HepG2 (cell line): Measurements from ENCODE around the gene SLC35D2. TPM values are rescaled to one million over a fixed set of nuclear protein-coding genes. Genes with fewer than 3 reads are reported as not detected.

Experiments
- AKAP8 ChIP-seq: sonication (generic); formaldehyde crosslinking; IDR thresholded peaks from 2 replicates; pipeline ENCODE4 v1.5.1; 2020; ENCODE audit warnings: mild to moderate bottlenecking, missing genetic modification reagents
- DMAP1 ChIP-seq: IDR thresholded peaks from 2 replicates; pipeline ENCODE4 v1.6.1; 2016
- RAD51 ChIP-seq: fragments of 450-650 bp; IDR thresholded peaks from 2 replicates; pipeline ENCODE4 v1.6.1; 2016; ENCODE audit warnings: borderline replicate concordance
- REXO4 ChIP-seq: sonication (generic); formaldehyde crosslinking; IDR thresholded peaks from 2 replicates; pipeline ENCODE4 v1.8.0; 2022; ENCODE audit warnings: missing genetic modification reagents, mild to moderate bottlenecking, borderline replicate concordance
- ZNF282 ChIP-seq: fragments of 450-650 bp; IDR thresholded peaks from 2 replicates; pipeline ENCODE4 v1.6.1; 2018; ENCODE audit not compliant: partially characterized antibody
- polyA plus RNA-seq, 8 experiments: library from polyadenylated mRNA; depleted of rRNA in 3 of 8; stranded (reverse) in 7 of 8; unstranded in 1 of 8; fragments of >200 nt; fragmentation: Illumina TruSeq in 4 of 8; extraction: Trizol in 4 of 8; gene quantifications; 2 replicates each; pipeline versions ENCODE4 v1.2.1 to v1.2.3, GENCODE V29; 2011 to 2016; ENCODE audit warnings: low read depth in 4 of 8, missing spikeins in 1 of 8, mixed read lengths in 1 of 8; ENCODE audit not compliant: insufficient read depth in 1 of 8
- total RNA-seq, 5 experiments: library from RNA; depleted of rRNA; stranded (reverse); fragments of >200 nt; fragmentation: Illumina TruSeq; extraction: Trizol; gene quantifications; 2 replicates each; pipeline ENCODE4 v1.2.3, GENCODE V29; 2016; ENCODE audit warnings: low read depth in 1 of 5
- TF ChIP-seq, protein P1 (sequence below), 2 experiments: fragments of 450-650 bp in 1 of 2; sonication (generic) in 1 of 2; formaldehyde crosslinking in 1 of 2; IDR thresholded peaks; 2 replicates each; pipeline versions ENCODE4 v1.6.1 to v1.8.0; 2016 to 2022; ENCODE audit warnings: antibody characterized with exemption in 1 of 2, mild to moderate bottlenecking in 1 of 2, missing genetic modification reagents in 1 of 2
- TF ChIP-seq, protein P2 (sequence below): IDR thresholded peaks from 2 replicates; pipeline ENCODE4 v1.6.1; 2016; ENCODE audit warnings: control low read depth
- TF ChIP-seq, protein P3 (sequence below): sonication (generic); formaldehyde crosslinking; IDR thresholded peaks from 2 replicates; pipeline ENCODE4 v1.4.0; 2020; ENCODE audit warnings: missing genetic modification reagents
- TF ChIP-seq, protein P4 (sequence below): sonication (generic); formaldehyde crosslinking; IDR thresholded peaks from 2 replicates; pipeline ENCODE4 v1.4.0; 2020; ENCODE audit warnings: missing genetic modification reagents

The SLC35D2 gene
- total and polyA plus RNA-seq, 2 of the 13 experiments (the other 11 are each of a cell fraction or from before 2014, with no cell fraction given) = 96.2 to 103 TPM

DNA sequence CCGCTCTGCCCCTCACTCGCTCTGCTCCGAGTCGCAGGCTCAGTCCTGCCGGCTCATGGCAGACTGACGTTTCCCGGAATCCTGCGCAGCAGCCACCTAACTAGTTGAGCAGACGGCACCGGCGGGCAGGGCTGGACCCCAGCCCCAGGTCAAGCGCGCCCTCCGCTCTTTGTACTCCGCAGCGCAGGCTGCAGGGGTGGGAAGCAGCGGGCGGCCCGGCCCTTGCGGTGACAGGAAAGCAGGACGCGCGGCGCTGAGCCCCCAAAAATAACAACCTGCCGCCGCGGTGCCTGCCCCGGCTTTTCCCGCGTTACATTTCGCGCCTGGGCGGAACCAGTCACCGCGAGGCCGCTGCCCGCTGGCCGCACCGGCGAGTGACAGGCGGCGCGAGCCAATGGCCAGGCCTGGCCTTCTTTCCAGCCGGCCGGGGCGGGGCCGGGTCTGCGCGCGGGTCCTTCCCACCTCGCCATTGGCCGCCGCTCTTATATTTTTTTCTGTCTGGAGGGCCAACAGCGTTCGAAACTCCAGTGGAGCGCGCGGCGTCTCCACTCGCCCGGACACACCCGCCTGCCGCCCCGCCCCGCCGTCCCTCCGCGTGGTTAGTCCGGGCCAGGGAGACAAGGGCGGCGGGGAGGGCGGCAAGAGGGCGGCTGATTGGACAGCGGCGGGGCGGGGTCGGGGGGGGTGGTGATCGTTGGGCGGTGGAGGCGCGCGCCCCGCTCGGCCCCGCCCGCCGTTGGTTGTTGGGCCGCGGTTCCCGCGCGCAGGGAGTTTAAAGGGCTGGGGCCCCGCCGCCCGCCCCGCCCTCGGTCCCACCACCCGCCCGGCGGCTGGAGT lies 34.8 kb upstream of the SLC35D2 start, which contains the start of gene ZNF367 (continued):
- TF ChIP-seq, protein P1, sequence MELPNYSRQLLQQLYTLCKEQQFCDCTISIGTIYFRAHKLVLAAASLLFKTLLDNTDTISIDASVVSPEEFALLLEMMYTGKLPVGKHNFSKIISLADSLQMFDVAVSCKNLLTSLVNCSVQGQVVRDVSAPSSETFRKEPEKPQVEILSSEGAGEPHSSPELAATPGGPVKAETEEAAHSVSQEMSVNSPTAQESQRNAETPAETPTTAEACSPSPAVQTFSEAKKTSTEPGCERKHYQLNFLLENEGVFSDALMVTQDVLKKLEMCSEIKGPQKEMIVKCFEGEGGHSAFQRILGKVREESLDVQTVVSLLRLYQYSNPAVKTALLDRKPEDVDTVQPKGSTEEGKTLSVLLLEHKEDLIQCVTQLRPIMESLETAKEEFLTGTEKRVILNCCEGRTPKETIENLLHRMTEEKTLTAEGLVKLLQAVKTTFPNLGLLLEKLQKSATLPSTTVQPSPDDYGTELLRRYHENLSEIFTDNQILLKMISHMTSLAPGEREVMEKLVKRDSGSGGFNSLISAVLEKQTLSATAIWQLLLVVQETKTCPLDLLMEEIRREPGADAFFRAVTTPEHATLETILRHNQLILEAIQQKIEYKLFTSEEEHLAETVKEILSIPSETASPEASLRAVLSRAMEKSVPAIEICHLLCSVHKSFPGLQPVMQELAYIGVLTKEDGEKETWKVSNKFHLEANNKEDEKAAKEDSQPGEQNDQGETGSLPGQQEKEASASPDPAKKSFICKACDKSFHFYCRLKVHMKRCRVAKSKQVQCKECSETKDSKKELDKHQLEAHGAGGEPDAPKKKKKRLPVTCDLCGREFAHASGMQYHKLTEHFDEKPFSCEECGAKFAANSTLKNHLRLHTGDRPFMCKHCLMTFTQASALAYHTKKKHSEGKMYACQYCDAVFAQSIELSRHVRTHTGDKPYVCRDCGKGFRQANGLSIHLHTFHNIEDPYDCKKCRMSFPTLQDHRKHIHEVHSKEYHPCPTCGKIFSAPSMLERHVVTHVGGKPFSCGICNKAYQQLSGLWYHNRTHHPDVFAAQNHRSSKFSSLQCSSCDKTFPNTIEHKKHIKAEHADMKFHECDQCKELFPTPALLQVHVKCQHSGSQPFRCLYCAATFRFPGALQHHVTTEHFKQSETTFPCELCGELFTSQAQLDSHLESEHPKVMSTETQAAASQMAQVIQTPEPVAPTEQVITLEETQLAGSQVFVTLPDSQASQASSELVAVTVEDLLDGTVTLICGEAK (IDR thresholded peaks at IDR 0.05) = no peak
- TF ChIP-seq, protein P1 (CRISPR knock-in tag; IDR thresholded peaks at IDR 0.05) = peak; percentile 61; the same call in 1 of the 2 replicates
- TF ChIP-seq, protein P2, sequence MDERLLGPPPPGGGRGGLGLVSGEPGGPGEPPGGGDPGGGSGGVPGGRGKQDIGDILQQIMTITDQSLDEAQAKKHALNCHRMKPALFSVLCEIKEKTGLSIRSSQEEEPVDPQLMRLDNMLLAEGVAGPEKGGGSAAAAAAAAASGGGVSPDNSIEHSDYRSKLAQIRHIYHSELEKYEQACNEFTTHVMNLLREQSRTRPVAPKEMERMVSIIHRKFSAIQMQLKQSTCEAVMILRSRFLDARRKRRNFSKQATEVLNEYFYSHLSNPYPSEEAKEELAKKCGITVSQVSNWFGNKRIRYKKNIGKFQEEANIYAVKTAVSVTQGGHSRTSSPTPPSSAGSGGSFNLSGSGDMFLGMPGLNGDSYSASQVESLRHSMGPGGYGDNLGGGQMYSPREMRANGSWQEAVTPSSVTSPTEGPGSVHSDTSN (CRISPR knock-in tag) = peak; percentile 89
- no peak for TF ChIP-seq ZNF282
- peak; percentile 46; the same call in 1 of the 2 replicates for TF ChIP-seq DMAP1 (CRISPR knock-in tag)
- TF ChIP-seq REXO4 (CRISPR knock-in tag) = 0 out of 2 replicates have a peak, but pooled peaks have one; percentile 77
- TF ChIP-seq, protein P3, sequence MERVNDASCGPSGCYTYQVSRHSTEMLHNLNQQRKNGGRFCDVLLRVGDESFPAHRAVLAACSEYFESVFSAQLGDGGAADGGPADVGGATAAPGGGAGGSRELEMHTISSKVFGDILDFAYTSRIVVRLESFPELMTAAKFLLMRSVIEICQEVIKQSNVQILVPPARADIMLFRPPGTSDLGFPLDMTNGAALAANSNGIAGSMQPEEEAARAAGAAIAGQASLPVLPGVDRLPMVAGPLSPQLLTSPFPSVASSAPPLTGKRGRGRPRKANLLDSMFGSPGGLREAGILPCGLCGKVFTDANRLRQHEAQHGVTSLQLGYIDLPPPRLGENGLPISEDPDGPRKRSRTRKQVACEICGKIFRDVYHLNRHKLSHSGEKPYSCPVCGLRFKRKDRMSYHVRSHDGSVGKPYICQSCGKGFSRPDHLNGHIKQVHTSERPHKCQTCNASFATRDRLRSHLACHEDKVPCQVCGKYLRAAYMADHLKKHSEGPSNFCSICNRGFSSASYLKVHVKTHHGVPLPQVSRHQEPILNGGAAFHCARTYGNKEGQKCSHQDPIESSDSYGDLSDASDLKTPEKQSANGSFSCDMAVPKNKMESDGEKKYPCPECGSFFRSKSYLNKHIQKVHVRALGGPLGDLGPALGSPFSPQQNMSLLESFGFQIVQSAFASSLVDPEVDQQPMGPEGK (CRISPR knock-in tag) = peak; percentile 93; the same call in 1 of the 2 replicates
- TF ChIP-seq RAD51 = no peak
- TF ChIP-seq, protein P4, sequence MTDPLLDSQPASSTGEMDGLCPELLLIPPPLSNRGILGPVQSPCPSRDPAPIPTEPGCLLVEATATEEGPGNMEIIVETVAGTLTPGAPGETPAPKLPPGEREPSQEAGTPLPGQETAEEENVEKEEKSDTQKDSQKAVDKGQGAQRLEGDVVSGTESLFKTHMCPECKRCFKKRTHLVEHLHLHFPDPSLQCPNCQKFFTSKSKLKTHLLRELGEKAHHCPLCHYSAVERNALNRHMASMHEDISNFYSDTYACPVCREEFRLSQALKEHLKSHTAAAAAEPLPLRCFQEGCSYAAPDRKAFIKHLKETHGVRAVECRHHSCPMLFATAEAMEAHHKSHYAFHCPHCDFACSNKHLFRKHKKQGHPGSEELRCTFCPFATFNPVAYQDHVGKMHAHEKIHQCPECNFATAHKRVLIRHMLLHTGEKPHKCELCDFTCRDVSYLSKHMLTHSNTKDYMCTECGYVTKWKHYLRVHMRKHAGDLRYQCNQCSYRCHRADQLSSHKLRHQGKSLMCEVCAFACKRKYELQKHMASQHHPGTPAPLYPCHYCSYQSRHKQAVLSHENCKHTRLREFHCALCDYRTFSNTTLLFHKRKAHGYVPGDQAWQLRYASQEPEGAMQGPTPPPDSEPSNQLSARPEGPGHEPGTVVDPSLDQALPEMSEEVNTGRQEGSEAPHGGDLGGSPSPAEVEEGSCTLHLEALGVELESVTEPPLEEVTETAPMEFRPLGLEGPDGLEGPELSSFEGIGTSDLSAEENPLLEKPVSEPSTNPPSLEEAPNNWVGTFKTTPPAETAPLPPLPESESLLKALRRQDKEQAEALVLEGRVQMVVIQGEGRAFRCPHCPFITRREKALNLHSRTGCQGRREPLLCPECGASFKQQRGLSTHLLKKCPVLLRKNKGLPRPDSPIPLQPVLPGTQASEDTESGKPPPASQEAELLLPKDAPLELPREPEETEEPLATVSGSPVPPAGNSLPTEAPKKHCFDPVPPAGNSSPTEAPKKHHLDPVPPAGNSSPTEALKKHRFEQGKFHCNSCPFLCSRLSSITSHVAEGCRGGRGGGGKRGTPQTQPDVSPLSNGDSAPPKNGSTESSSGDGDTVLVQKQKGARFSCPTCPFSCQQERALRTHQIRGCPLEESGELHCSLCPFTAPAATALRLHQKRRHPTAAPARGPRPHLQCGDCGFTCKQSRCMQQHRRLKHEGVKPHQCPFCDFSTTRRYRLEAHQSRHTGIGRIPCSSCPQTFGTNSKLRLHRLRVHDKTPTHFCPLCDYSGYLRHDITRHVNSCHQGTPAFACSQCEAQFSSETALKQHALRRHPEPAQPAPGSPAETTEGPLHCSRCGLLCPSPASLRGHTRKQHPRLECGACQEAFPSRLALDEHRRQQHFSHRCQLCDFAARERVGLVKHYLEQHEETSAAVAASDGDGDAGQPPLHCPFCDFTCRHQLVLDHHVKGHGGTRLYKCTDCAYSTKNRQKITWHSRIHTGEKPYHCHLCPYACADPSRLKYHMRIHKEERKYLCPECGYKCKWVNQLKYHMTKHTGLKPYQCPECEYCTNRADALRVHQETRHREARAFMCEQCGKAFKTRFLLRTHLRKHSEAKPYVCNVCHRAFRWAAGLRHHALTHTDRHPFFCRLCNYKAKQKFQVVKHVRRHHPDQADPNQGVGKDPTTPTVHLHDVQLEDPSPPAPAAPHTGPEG (CRISPR knock-in tag) = peak; percentile 81
- peak; percentile 67; the same call in 1 of the 2 replicates for TF ChIP-seq AKAP8 (CRISPR knock-in tag)
